Adrenal gland (tissue), 5 donors: ENCODE results near the gene UGT1A3.

Experiments used
- POLR2A ChIP-seq, 2 donors: fragments of 450-650 bp; IDR thresholded peaks; one replicate each; pipeline ENCODE4 v1.6.1; 2017; ENCODE audit warnings: antibody characterized with exemption in 2 of 2, mild to moderate bottlenecking in 2 of 2, moderate library complexity in 1 of 2
- TF ChIP-seq, protein P1 (sequence below), 6 experiments: fragments of 450-650 bp in 4 of 6; fragments of 200-600 bp in 2 of 6; sonication (generic) in 1 of 6; IDR thresholded peaks; 1 replicate in 5 of 6; 2 replicates in 1 of 6; pipeline versions ENCODE4 v1.5.1 to v1.8.0; 2016 to 2021; ENCODE audit warnings: antibody characterized with exemption in 6 of 6, mild to moderate bottlenecking in 2 of 6, moderate library complexity in 1 of 6
- donor health status: DM: no; HTN: no; CAD: no.

DNA sequence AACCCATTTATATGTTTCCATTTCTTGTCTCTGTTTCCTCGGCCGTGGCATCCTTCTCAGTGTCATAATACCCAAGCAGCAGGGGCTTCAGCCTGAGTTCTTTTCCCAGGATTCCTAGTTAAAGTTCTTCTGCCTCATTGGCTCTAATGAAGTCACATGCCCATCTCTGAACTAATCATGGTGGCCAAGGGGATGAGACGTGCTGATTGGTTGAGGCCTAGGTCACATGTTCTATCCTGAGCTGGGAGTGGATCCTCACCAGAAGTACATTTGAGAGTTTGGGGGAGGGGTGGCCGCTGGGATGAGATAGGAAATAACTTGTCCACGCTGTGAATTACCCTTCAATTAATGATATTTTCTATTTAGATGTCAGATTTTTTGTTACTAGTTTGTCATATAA, 19.9 kb upstream of the UGT1A3 start:
- TF ChIP-seq, protein P1, sequence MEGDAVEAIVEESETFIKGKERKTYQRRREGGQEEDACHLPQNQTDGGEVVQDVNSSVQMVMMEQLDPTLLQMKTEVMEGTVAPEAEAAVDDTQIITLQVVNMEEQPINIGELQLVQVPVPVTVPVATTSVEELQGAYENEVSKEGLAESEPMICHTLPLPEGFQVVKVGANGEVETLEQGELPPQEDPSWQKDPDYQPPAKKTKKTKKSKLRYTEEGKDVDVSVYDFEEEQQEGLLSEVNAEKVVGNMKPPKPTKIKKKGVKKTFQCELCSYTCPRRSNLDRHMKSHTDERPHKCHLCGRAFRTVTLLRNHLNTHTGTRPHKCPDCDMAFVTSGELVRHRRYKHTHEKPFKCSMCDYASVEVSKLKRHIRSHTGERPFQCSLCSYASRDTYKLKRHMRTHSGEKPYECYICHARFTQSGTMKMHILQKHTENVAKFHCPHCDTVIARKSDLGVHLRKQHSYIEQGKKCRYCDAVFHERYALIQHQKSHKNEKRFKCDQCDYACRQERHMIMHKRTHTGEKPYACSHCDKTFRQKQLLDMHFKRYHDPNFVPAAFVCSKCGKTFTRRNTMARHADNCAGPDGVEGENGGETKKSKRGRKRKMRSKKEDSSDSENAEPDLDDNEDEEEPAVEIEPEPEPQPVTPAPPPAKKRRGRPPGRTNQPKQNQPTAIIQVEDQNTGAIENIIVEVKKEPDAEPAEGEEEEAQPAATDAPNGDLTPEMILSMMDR (IDR thresholded peaks at IDR 0.05): no peak
- no peak for TF ChIP-seq POLR2A (IDR thresholded peaks at IDR 0.05)
